Hepatocyte (in vitro differentiated cells): ENCODE measurements around the gene ACHE. TPM values are rescaled to one million over a fixed set of nuclear protein-coding genes. Genes with fewer than 3 reads are reported as not detected.

Experiments used
- DNase-seq: peaks from one replicate; pipeline ENCODE4 v3.0.0-alpha.2; 2016; ENCODE audit warnings: low spot score
- H2AFZ ChIP-seq: fragments of 200-600 bp; sonication (generic); 2 replicates; pipeline ENCODE4 v1.6.0; 2016; ENCODE audit warnings: antibody characterized with exemption, mild to moderate bottlenecking
- H3K27ac ChIP-seq: fragments of 200-600 bp; sonication (generic); 2 replicates; pipeline ENCODE4 v1.5.1; 2016; ENCODE audit warnings: mild to moderate bottlenecking
- H3K27me3 ChIP-seq: fragments of 200-600 bp; sonication (generic); 2 replicates; pipeline ENCODE4 v1.6.1; 2016
- H3K36me3 ChIP-seq: fragments of 200-600 bp; sonication (generic); replicated peaks from 2 replicates; pipeline ENCODE4 v1.5.1; 2016; ENCODE audit warnings: low read depth; ENCODE audit not compliant: insufficient read depth
- H3K4me1 ChIP-seq: fragments of 200-600 bp; sonication (generic); 2 replicates; pipeline ENCODE4 v1.5.1; 2016; ENCODE audit warnings: mild to moderate bottlenecking, moderate library complexity; ENCODE audit not compliant: insufficient read depth
- H3K4me2 ChIP-seq: fragments of 200-600 bp; sonication (generic); 2 replicates; pipeline ENCODE4 v1.6.0; 2016
- H3K4me3 ChIP-seq: fragments of 200-600 bp; sonication (generic); 2 replicates; pipeline ENCODE4 v1.5.1; 2016; ENCODE audit warnings: mild to moderate bottlenecking
- H3K79me2 ChIP-seq: fragments of 200-600 bp; sonication (generic); 2 replicates; pipeline ENCODE4 v1.6.0; 2017; ENCODE audit warnings: mild to moderate bottlenecking
- H3K9me2 ChIP-seq: fragments of 200-600 bp; sonication (generic); replicated peaks from 2 replicates; pipeline ENCODE4 v1.6.0; 2017; ENCODE audit warnings: mild to moderate bottlenecking; ENCODE audit not compliant: insufficient read depth
- H3K9me3 ChIP-seq: fragments of 200-600 bp; sonication (generic); 2 replicates; pipeline ENCODE4 v1.5.1; 2016; ENCODE audit warnings: low read depth, mild to moderate bottlenecking
- H4K20me1 ChIP-seq: fragments of 200-600 bp; sonication (generic); 2 replicates; pipeline ENCODE4 v1.6.0; 2016; ENCODE audit warnings: mild to moderate bottlenecking; ENCODE audit not compliant: insufficient read depth, poor library complexity, severe bottlenecking
- EZH2 ChIP-seq: fragments of 200-600 bp; sonication (generic); IDR thresholded peaks from 2 replicates; pipeline ENCODE4 v1.6.1; 2016; ENCODE audit warnings: antibody characterized with exemption, mild to moderate bottlenecking, borderline replicate concordance
- EZH2phosphoT487 ChIP-seq: fragments of 200-600 bp; sonication (generic); IDR thresholded peaks from one replicate; pipeline ENCODE4 v1.6.1; 2018; ENCODE audit warnings: antibody characterized with exemption, mild to moderate bottlenecking, low read depth, moderate library complexity; ENCODE audit not compliant: unreplicated experiment, severe bottlenecking
- WGBS: methylation state at CpG from one replicate; pipeline ENCODE4 v1.1.6; 2016; ENCODE audit warnings: low lambda C conversion rate; ENCODE audit errors: missing lambda C conversion rate; 5-methylcytosine and 5-hydroxymethylcytosine counted together
- polyA plus RNA-seq: library from polyadenylated mRNA; unstranded; fragments of >200 nt; fragmentation: Nextera tagmentation; extraction: Ambion mirVana; gene quantifications from 2 replicates; pipeline ENCODE4 v1.2.1, GENCODE V29; 2016
- total RNA-seq: library from RNA; depleted of rRNA; stranded (reverse); fragments of >200 nt; gene quantifications from 2 replicates; pipeline ENCODE4 v1.2.3, GENCODE V29; 2014
- TF ChIP-seq, protein P1 (sequence below): fragments of 200-600 bp; sonication (generic); IDR thresholded peaks from 2 replicates; pipeline ENCODE4 v1.5.1; 2016; ENCODE audit warnings: antibody characterized with exemption, mild to moderate bottlenecking; ENCODE audit not compliant: poor library complexity

ACHE gene
- total and polyA plus RNA-seq, 2 experiments from 2014 or later: 4.6 to 16.3 TPM

DNA sequence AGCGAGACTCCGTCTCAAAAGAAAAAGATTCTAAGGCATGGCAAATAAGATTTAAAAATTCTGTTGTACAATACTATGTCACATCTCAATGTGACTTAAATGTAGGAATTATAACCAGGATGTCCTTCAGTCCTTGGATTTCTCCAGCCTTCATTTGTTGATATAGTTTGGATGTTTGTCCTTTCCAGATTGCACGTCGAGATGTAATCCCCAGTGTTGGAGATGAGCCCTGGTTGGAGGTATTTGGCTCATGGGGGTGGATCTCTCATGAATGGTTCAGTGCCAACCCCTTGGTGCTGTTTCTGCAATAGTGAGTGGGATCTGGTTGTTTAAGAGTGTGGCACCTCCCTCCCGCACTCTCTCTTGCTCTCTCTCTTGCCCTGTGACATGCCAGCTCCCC is 12.8 kb upstream of the ACHE start:
- Histone ChIP-seq H3K36me3 (no peaks in the 10 kb centered on the region), H3K4me1 (no peaks in the 10 kb centered on the region), H3K27ac (no peak overlapping the region), H3K4me3 (no peak overlapping the region), H3K9me3 (no peaks in the 10 kb centered on the region), H2AFZ (no peak overlapping the region), H3K9me2 (no peaks in the 10 kb centered on the region), H3K27me3 (no peaks in the 10 kb centered on the region), H3K79me2 (no peaks in the 10 kb centered on the region), H3K4me2 (no peak overlapping the region), H4K20me1 (no peaks in the 10 kb centered on the region)
- DNase-seq: no peak
- TF ChIP-seq, protein P1, sequence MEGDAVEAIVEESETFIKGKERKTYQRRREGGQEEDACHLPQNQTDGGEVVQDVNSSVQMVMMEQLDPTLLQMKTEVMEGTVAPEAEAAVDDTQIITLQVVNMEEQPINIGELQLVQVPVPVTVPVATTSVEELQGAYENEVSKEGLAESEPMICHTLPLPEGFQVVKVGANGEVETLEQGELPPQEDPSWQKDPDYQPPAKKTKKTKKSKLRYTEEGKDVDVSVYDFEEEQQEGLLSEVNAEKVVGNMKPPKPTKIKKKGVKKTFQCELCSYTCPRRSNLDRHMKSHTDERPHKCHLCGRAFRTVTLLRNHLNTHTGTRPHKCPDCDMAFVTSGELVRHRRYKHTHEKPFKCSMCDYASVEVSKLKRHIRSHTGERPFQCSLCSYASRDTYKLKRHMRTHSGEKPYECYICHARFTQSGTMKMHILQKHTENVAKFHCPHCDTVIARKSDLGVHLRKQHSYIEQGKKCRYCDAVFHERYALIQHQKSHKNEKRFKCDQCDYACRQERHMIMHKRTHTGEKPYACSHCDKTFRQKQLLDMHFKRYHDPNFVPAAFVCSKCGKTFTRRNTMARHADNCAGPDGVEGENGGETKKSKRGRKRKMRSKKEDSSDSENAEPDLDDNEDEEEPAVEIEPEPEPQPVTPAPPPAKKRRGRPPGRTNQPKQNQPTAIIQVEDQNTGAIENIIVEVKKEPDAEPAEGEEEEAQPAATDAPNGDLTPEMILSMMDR: no peak
- TF ChIP-seq EZH2phosphoT487: no peak
- no peak for TF ChIP-seq EZH2
- 98% methylated on average over 5 of the region's 5 CpGs for WGBS

DNA sequence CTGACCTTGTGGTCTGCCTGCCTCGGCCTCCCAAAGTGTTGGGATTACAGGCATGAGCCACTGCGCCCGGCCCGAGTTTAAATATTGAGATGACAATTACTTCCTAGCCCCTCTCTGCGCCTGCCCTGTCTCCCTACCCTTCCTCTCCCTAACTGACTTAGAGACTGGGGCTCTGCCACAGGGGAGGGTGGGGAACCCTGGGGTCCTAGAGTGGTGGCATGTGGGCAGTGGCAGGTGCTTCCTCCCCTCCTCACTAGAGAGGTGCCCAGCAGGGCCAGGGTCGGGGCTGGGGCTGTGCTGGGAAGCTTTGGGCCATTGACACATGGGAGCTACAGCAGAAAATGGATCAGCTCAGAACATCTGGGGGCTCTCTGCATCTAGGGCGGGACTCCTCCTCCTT is 7.0 kb upstream of the ACHE start:
- H3K27me3 ChIP-seq: no peaks in the 10 kb centered on the region

GRCh38 chr7:100901921-100902332 is 6.2 kb upstream of the ACHE start:
- 51% methylated on average over 5 of the region's 5 CpGs for WGBS
- Histone ChIP-seq H3K36me3 (no peaks in the 10 kb centered on the region), H3K4me1 (no peaks in the 10 kb centered on the region), H3K9me2 (no peaks in the 10 kb centered on the region), H3K9me3 (no peaks in the 10 kb centered on the region), H3K4me2 (no peak overlapping the region), H3K27ac (peak overlapping the region; percentile 74), H3K27me3 (no peaks in the 10 kb centered on the region), H3K4me3 (no peak overlapping the region), H2AFZ (no peak overlapping the region), H3K79me2 (no peaks in the 10 kb centered on the region), H4K20me1 (no peaks in the 10 kb centered on the region)
- TF ChIP-seq EZH2phosphoT487 (no peak), EZH2 (no peak)
- TF ChIP-seq, protein P1: no peak
- peak; percentile 70 for DNase-seq

More for the DNA sequence above, 7.0 kb upstream of the ACHE start:
- Histone ChIP-seq H3K27ac (peak overlapping the region; percentile 73), H3K4me1 (no peaks in the 10 kb centered on the region), H3K36me3 (no peaks in the 10 kb centered on the region), H3K4me3 (no peak overlapping the region), H4K20me1 (no peaks in the 10 kb centered on the region), H3K9me3 (no peaks in the 10 kb centered on the region), H3K9me2 (no peaks in the 10 kb centered on the region), H2AFZ (no peak overlapping the region), H3K4me2 (no peak overlapping the region), H3K79me2 (no peaks in the 10 kb centered on the region)
- DNase-seq: no peak
- WGBS: 92% methylated on average over 7 of the region's 7 CpGs
- no peak for TF ChIP-seq EZH2phosphoT487
- TF ChIP-seq, protein P1: no peak
- TF ChIP-seq EZH2: no peak

DNA sequence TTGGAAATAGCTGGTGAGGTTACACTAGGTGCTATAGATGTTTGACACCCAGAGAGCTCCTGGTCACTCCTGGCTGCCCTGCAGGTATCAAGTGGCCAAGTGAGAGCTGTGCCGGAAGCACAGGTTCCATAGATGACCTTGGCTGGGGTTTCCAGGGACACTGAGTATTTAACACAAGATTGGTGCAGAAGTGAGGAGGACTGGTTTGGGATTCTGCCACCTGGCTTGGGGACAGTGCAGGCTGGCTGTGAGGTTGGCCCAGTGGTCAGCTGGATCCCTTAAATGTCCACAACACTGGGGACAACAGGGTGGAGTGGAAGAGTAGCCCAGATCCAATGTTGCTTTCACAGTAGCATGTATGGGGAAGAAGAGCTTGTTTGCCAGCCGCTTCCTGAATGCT is 5.3 kb upstream of the ACHE start:
- TF ChIP-seq, protein P1: no peak
- TF ChIP-seq EZH2phosphoT487: no peak
- no peak for TF ChIP-seq EZH2
- Histone ChIP-seq H3K36me3 (no peaks in the 10 kb centered on the region), H3K9me2 (no peaks in the 10 kb centered on the region), H3K4me1 (peaks cover 7% of the 10 kb centered on the region), H2AFZ (no peak overlapping the region), H3K4me3 (no peak overlapping the region), H3K27me3 (peaks cover 7% of the 10 kb centered on the region), H3K9me3 (no peaks in the 10 kb centered on the region), H3K79me2 (no peaks in the 10 kb centered on the region), H3K4me2 (no peak overlapping the region), H3K27ac (no peak overlapping the region), H4K20me1 (no peaks in the 10 kb centered on the region)
- 89% methylated on average over 2 of the region's 2 CpGs for WGBS
- DNase-seq: no peak
